ENCODE results near the gene SNX1.

DNA sequence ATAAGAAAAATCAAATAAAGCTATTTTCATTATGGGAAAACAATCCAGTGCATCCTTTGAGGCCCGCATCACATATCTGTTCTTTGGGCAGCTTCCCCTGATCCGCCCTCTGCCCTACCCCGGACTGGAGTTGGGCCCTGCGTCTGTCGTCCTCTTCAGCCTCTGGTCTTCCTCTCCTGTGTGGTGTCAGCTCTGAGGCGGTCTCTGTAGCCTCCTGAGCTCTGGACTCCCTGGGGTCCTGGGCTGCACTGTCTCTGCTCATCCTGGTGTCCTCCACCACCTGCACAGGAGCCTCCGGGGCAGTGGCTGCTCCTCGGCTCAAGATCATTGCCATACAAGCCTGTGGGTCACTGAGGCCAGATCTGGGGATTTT lies 48.4 kb downstream of the SNX1 start:
- TF ChIP-seq GATA2 (IDR thresholded peaks at IDR 0.05; ENCODE audit: low read depth, low read length), result no peak
- no peak for TF ChIP-seq GATA3 (IDR thresholded peaks at IDR 0.05; ENCODE audit: low read depth, low read length)
